ENCODE measurements around the gene TEP1.

Gene TEP1

GRCh38 chr14:20429801-20430669, 16.7 kb upstream of the TEP1 start:
- DNase-seq (peak; percentile 24), ATAC-seq (no peak)

DNA sequence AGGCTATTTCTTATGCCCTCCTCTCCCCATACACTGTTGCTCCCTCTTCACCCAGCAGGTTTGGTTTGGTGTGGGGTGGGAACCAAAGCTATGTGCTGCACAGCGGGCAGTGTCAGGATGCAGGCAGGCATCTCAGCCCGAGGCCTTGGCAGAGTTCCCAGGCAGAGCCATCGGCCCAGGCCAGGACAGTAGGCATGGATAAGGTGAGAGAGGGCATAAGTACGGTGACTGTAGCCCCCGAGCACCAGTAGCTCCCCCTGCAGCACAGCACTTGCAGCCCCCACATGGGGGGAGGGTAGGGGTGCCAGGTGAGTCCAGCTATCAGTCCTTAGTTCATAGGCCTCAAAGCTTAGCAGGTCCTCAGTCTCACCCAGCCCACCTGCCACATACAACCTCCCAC, 15.5 kb upstream of the TEP1 start:
- DNase-seq (no peak), ATAC-seq (no peak)

DNA sequence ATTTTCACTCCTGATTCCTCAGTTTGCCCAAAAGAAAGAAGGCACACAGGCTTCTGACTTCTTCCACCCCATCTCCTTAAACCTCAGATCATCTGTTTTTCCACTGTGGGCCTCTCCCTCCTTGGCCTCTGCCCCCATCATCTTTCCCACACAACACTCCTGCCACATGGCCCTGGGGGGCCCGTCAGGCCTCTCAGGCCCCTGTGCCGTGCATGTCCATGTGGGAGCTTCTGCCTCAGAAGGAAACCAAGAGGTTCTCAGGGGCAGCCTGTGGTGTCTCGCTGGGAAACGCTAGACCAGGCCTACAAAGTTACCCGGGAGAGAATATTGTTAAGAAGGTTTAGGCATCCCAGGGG, 14.7 kb upstream of the TEP1 start:
- ATAC-seq (peak; percentile 47), DNase-seq (peak; percentile 26)

GRCh38 chr14:20427231-20428009, 14.1 kb upstream of the TEP1 start:
- no peak for DNase-seq

DNA sequence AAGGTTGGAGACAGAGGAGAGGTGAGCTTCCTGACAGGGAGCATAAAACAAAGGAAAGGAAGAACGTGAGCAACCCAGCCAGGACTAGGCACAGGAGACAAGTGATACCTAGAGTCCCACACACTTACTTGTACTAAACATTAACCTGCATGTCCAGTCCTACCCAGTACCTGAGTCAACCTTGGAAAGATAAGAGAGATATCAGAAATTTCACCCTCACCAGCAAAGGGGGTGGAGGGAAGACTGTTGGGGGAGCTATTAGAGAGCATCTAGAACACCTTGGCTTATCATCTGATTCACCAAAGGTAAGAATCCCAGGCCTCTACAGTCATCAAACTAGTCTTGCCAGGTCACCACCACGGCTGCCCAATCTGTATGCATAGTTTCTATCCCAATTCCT, 11.6 kb upstream of the TEP1 start:
- no peak for ATAC-seq
- DNase-seq, result no peak

More at GRCh38 chr14:20427231-20428009, 14.1 kb upstream of the TEP1 start:
- ATAC-seq, result peak; percentile 65

- no peak for ATAC-seq
- no peak for DNase-seq
Measured at GRCh38 chr14:20422886-20423285, 9.6 kb upstream of the TEP1 start.

GRCh38 chr14:20421267-20421666, 8.0 kb upstream of the TEP1 start:
- no peak for ATAC-seq
- DNase-seq, result no peak

DNA sequence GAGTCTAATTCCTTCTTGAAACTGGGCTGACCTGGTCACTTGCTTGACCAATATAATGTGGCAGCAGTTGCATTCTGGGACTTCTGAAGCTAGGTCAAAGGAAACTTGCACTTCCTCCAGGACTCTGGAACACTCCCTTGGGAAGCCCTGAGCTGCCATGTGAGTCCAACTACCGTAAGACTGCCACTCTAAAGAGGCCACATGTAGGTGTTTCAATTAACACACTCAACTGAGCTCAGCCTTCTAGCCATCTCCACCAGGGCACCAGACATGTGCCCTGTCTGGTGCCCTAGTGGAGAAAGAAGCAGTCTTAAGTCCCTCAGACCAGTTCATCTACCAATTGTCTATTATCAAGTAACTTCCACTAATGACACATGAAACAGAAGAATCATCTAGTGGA, 6.1 kb upstream of the TEP1 start:
- DNase-seq, result no peak
- ATAC-seq, result no peak

DNA sequence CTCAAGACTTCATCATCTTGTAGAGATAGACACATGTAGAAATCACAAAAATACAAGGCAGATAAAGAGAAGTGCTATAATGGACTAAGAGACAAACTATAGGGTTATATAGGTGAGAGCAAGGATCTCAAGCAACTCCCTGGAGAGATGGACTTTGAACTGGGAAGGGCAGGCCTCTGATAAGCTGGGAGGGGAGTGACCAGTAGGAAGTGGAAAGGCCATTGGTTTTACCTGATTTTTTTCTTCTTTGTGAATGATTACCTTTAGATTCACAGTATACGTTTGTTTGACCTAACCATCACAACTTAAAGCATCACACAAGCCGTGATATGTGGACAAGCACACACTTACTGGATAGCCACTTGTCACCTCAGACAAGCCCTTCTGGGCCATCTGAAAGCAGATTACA, 5.2 kb upstream of the TEP1 start:
- no peak for DNase-seq
- no peak for ATAC-seq

DNA sequence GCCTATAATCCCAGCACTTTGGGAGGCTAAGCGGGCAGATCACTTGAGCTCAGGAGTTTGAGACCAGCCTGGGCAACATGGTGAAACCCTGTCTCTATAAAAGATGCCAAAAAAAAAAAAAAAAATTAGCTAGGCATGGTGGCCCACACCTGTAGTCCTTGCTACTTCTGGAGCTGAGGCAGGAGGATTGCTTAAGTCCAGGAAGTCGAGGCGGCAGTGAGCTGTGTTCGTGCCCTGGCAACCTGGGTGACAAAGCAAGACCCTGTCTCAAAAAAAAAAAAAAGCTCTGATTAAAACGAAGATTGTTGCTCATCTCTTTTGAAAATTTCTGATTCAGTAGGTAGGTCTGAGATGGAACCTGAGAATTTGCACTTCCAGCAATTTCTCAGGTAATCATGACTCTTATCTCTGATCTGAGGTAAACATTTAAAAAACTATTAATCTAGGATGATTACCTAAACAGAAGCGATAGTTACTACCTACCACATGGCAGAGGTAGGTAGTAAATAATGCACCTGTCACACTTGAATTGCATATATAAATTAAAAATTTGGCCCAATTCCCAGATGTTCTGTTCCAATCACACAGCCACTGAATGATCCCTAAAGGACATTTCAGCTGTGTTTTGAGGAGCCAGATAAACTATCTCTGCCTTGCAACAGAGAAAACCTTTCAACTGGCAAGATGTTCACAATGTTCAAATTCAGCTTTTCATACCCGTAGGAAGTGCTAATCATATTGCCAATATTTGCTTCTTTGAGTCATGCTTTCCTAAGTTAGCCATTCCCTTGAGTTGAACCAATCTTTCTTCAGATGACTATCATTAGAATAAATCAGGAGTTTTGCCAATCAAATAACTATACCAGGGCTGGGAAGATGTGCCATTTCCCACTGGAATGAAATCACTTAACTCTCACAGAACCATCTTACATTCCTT, 4.2 kb upstream of the TEP1 start:
- no peak for ATAC-seq
- DNase-seq, result no peak

DNA sequence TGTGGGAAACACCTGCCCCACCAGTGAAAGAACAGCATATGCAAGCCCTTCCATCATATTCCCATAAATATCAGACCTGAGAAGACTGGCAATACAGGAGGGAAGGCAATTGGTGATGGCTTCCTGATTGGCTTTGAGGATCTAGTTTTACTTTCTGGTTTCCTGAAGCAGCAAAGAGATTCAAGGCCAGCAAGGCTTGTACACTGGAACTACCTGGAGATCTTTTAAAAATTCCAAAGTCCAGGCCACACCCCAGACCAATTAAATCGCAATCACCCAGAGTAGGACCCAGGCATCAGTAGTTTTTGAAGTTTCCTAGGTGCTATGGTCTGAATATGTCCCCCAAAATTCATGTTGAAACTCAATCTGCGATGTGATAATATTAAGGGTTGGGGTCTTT, 2.9 kb upstream of the TEP1 start:
- no peak for ATAC-seq
- no peak for DNase-seq

- ATAC-seq, result no peak
- peak; percentile 37 for DNase-seq
Measured at GRCh38 chr14:20415782-20416206, 2.5 kb upstream of the TEP1 start.

DNA sequence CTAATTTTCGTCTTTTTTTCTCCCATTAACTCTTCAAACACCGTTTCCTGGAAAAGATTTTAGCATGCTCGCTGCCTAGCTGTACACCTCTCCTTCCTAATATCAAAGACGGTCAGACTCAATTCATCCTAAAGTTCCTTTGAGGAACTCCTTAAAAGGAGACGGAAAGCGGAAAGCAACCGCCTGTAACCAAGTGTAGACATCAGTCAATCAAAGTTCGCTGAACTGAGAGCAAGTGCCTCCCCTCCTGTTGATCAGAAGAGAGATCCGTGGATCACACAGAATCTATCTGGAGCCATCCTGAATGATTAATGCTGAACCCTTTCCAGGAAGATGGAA, 412 bp upstream of the TEP1 start:
- DNase-seq (peak; percentile 28), ATAC-seq (peak; percentile 48)

DNA sequence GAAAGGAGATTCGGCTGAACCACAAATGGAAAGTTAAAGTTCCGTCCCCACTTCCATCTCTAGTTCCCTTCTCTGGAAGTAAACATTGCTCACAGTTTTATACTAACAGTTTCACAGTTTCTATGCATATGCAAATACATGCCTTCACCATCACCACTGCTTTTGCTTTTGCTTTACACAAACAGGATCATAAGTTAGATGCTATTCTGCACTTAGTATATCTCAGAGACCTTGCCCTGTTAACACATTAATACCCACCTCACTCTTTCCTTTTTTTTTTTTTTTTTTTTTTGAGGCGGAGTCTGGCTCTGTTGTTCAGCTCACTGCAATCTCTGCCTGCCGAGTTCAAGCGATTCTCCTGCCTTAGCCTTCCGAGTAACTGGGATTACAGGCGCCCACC, 890 bp downstream of the TEP1 start:
- DNase-seq (no peak), ATAC-seq (no peak)

- ATAC-seq (no peak), DNase-seq (no peak)
Measured at GRCh38 chr14:20409226-20409625, 4.1 kb downstream of the TEP1 start.

- ATAC-seq, result no peak
Measured at GRCh38 chr14:20403521-20403920, 9.8 kb downstream of the TEP1 start.

GRCh38 chr14:20400965-20401593, 12.2 kb downstream of the TEP1 start:
- ATAC-seq (peak; percentile 96), DNase-seq (no peak)

More at GRCh38 chr14:20403521-20403920, 9.8 kb downstream of the TEP1 start:
- no peak for DNase-seq

DNA sequence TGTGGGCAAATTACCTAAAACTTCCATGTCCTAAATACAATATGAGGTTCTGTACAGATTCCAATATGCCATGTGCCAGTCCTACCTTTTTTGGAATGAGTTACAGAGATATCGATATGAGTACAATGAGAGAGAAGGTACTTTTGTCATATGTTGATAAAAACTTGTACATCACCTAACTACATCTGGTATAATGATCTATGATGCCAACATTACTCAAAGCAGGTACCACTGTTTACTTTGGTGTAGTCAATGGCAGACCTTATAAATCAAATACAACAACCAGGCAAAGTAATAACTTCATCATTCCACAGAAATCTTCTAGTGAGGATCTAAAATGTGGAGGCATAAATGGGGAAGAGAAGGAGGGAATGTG, 12.7 kb downstream of the TEP1 start:
- ATAC-seq (no peak), DNase-seq (no peak)

DNA sequence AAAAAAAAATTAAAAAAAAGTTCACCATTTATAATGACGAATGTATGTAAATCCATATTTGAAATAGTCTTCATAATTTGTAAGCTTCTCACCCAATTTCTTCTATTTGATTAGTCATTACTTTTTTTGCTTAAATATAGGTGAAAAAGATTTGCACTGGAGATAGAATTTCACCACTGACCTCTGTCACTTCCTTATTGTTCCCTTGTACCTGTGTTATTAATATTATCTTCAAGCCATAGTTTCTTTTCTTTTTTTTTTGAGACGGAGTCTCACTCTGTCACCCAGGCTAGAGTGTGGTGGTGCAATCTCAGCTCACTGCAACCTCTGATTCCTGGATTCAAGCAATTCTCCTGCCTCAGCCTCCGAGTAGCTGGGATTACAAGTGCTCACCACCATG, 15.8 kb downstream of the TEP1 start:
- DNase-seq (no peak), ATAC-seq (no peak)

- DNase-seq, result no peak
- no peak for ATAC-seq
Measured at GRCh38 chr14:20391505-20391904, 21.8 kb downstream of the TEP1 start.

DNA sequence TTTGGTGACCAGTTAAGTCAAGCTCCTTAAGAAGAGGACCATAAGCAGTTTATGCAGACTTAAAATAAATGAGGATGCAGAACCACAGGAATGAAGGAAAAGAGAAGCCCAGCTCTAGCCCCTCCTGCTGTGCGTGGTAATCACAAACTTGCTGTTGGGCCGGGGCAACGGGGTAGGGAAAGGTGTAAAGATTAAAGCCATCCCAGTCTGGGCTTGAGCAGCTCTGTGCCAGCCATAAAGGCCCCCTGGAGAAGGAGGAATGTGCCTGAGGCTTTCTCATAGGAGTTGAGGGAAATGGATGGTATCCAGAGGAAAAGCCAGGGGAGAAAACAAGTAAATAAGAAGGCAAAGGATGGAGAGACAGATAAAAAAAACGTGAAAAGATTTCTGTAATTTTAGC, 25.1 kb downstream of the TEP1 start:
- ATAC-seq, result no peak
- DNase-seq, result no peak

DNA sequence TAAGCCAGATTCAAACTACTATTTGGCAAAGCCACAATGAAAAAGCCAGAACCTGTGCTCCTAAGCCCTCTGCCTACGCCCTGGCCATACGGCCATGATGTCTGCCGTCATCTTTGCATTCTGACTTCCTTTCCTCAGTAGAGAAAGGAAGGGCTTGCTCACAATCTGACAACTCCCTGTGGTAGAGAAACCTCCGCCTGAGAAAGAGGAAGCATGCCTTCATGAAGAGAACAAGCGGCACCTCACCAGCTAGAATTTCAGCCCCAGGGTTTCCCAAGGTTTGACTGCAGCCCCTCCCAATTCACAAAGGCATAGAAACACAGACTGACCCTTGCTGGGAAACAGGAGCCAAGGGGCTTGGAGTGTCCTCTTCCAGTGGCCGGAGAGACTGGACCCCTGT, 25.7 kb downstream of the TEP1 start:
- ATAC-seq, result no peak

More for the DNA sequence above, 25.7 kb downstream of the TEP1 start:
- DNase-seq, result no peak
